NT2/D1 (cell line): ENCODE data around the gene HRH3.

Experiments used
- SUZ12 ChIP-seq: IDR thresholded peaks from 2 replicates; pipeline ENCODE4 v1.6.1; 2011; ENCODE audit not compliant: insufficient read length, insufficient read depth; ENCODE audit errors: extremely low read depth
- YY1 ChIP-seq: IDR thresholded peaks from 2 replicates; pipeline ENCODE4 v1.6.1; 2011; ENCODE audit not compliant: insufficient read length, insufficient read depth
- ZNF274 ChIP-seq: IDR thresholded peaks from 2 replicates; pipeline ENCODE4 v1.6.1; 2011; ENCODE audit warnings: mild to moderate bottlenecking, low read depth, low read length

DNA sequence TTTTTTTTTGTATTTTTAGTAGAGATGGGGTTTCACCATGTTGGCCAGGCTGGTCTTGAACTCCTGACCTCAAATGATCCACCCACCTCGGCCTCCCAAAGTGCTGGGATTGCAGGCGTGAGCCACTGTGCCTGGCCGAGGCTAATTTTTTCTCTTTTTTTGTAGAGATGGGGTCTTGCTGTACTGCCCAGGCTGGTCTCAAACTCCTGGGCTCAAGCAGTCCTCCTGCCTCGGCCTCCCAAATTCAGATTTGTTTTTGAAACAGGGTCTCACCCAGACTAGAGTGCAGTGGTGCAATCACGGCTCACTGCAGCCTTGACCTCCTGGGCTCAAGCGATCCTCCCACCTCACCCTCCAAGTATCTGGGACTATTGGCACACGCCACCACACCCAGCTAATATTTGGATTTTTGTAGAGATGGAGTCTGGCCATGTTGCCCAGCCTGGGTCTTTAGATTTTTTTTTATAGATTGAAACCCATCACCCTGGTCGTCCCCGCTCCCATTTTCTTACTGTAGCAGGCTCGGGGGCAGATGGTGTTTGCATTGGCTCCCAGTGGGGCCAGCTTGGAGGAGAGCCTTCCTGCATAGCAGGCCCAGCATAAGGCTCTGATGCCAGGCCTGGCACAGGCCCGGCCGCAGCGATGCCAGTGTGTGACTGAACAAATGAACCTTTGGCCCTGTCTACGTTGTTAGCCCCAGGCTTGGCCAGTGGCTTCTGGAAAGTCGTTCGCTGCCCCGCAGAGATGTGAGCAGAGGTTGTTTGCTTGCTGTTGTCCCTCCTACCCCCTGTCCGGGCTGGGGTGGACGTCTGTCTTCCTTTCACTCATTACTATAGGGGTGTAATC lies 41.5 kb downstream of the HRH3 start:
- TF ChIP-seq YY1 (no peak), ZNF274 (no peak), SUZ12 (no peak)
